ENCODE data around the gene HLA-DPB1. TPM values are rescaled to one million over a fixed set of nuclear protein-coding genes. Genes with fewer than 3 reads are reported as not detected.

Gene HLA-DPB1
- total and polyA plus RNA-seq, 2 experiments from 2014 or later = 12.5 to 17.8 TPM

GRCh38 chr6:33050014-33050810, 25.6 kb upstream of the HLA-DPB1 start:
- no peaks in the 10 kb centered on the region for H3K79me2 ChIP-seq (ENCODE audit: insufficient read depth)
- no peak overlapping the region for H3K4me3 ChIP-seq
- TF ChIP-seq EZH2phosphoT487 (IDR thresholded peaks at IDR 0.05; ENCODE audit: insufficient read depth, low read depth) = no peak
- no peak for TF ChIP-seq EZH2 (IDR thresholded peaks at IDR 0.05; ENCODE audit: insufficient read depth, poor library complexity, severe bottlenecking)
- H2AFZ ChIP-seq = no peak overlapping the region
- no peaks in the 10 kb centered on the region for H3K9me3 ChIP-seq (ENCODE audit: low read depth)
- no peak overlapping the region for H3K27ac ChIP-seq
- no peaks in the 10 kb centered on the region for H3K9me2 ChIP-seq (ENCODE audit: insufficient read depth)
- no peak overlapping the region for H3K9ac ChIP-seq
- no peaks in the 10 kb centered on the region for H4K20me1 ChIP-seq (ENCODE audit: insufficient read depth)
- H3K4me2 ChIP-seq (ENCODE audit: unreplicated experiment) = no peak overlapping the region
- in situ Hi-C loops (cut with MboI) = no loop called here
- H3K27me3 ChIP-seq (replicated peaks; ENCODE audit: insufficient read depth) = peaks cover 29% of the 10 kb centered on the region
- no peaks in the 10 kb centered on the region for H3K36me3 ChIP-seq (ENCODE audit: low read depth)
- WGBS, 2 experiments (ENCODE audit: low coverage in 1 of 2, low lambda C conversion rate in 2 of 2, missing lambda C conversion rate in 2 of 2) = 49 to 50% methylated on average over 5 to 6 of the region's 6 CpGs
- H3K4me1 ChIP-seq (ENCODE audit: insufficient read depth) = no peaks in the 10 kb centered on the region
- no peaks in the 10 kb centered on the region for H3F3A ChIP-seq (ENCODE audit: insufficient read depth)
- no peak for DNase-seq

GRCh38 chr6:33052627-33053026, 23.2 kb upstream of the HLA-DPB1 start:
- no peaks in the 10 kb centered on the region for H3K9me2 ChIP-seq (ENCODE audit: insufficient read depth)
- H3K36me3 ChIP-seq (ENCODE audit: low read depth) = no peaks in the 10 kb centered on the region
- H3K4me1 ChIP-seq (ENCODE audit: insufficient read depth) = no peaks in the 10 kb centered on the region
- H4K20me1 ChIP-seq (ENCODE audit: insufficient read depth) = no peaks in the 10 kb centered on the region
- DNase-seq = no peak
- H3K9me3 ChIP-seq (ENCODE audit: low read depth) = no peaks in the 10 kb centered on the region
- no peak overlapping the region for H3K4me2 ChIP-seq (ENCODE audit: unreplicated experiment)
- in situ Hi-C loops (cut with MboI) = no loop called here
- peaks cover 22% of the 10 kb centered on the region for H3K27me3 ChIP-seq (replicated peaks; ENCODE audit: insufficient read depth)
- TF ChIP-seq EZH2 (IDR thresholded peaks at IDR 0.05; ENCODE audit: insufficient read depth, poor library complexity, severe bottlenecking) = no peak
- TF ChIP-seq EZH2phosphoT487 (IDR thresholded peaks at IDR 0.05; ENCODE audit: insufficient read depth, low read depth) = no peak
- no peaks in the 10 kb centered on the region for H3K79me2 ChIP-seq (ENCODE audit: insufficient read depth)
- no peaks in the 10 kb centered on the region for H3F3A ChIP-seq (ENCODE audit: insufficient read depth)
- no peak overlapping the region for H2AFZ ChIP-seq
- no peak overlapping the region for H3K4me3 ChIP-seq
- H3K27ac ChIP-seq = no peak overlapping the region
- no peak overlapping the region for H3K9ac ChIP-seq

- TF ChIP-seq EZH2 (IDR thresholded peaks at IDR 0.05; ENCODE audit: insufficient read depth, poor library complexity, severe bottlenecking) = no peak
- no peak for TF ChIP-seq EZH2phosphoT487 (IDR thresholded peaks at IDR 0.05; ENCODE audit: insufficient read depth, low read depth)
- H3K4me3 ChIP-seq = no peak overlapping the region
- no peaks in the 10 kb centered on the region for H4K20me1 ChIP-seq (ENCODE audit: insufficient read depth)
- in situ Hi-C loops (cut with MboI) = no loop called here
- H3K9me2 ChIP-seq (ENCODE audit: insufficient read depth) = no peaks in the 10 kb centered on the region
- H3K27me3 ChIP-seq (replicated peaks; ENCODE audit: insufficient read depth) = peaks cover 25% of the 10 kb centered on the region
- H3K4me2 ChIP-seq (ENCODE audit: unreplicated experiment) = no peak overlapping the region
- H3K9me3 ChIP-seq (ENCODE audit: low read depth) = no peaks in the 10 kb centered on the region
- H2AFZ ChIP-seq = no peak overlapping the region
- DNase-seq = no peak
- no peaks in the 10 kb centered on the region for H3F3A ChIP-seq (ENCODE audit: insufficient read depth)
- no peaks in the 10 kb centered on the region for H3K36me3 ChIP-seq (ENCODE audit: low read depth)
- WGBS, 2 experiments (ENCODE audit: low coverage in 1 of 2, low lambda C conversion rate in 2 of 2, missing lambda C conversion rate in 2 of 2) = 38 to 43% methylated on average over 4 of the region's 4 CpGs
- no peak overlapping the region for H3K27ac ChIP-seq
- H3K4me1 ChIP-seq (ENCODE audit: insufficient read depth) = no peaks in the 10 kb centered on the region
- no peak overlapping the region for H3K9ac ChIP-seq
- no peaks in the 10 kb centered on the region for H3K79me2 ChIP-seq (ENCODE audit: insufficient read depth)
These were observed 22.6 kb upstream of the HLA-DPB1 start for GRCh38 chr6:33053230-33053629.

- no peaks in the 10 kb centered on the region for H3K79me2 ChIP-seq (ENCODE audit: insufficient read depth)
- H3K9ac ChIP-seq = no peak overlapping the region
- H3K9me2 ChIP-seq (ENCODE audit: insufficient read depth) = no peaks in the 10 kb centered on the region
- TF ChIP-seq EZH2phosphoT487 (IDR thresholded peaks at IDR 0.05; ENCODE audit: insufficient read depth, low read depth) = no peak
- no peak for TF ChIP-seq EZH2 (IDR thresholded peaks at IDR 0.05; ENCODE audit: insufficient read depth, poor library complexity, severe bottlenecking)
- WGBS, 2 experiments (ENCODE audit: low coverage in 1 of 2, low lambda C conversion rate in 2 of 2, missing lambda C conversion rate in 2 of 2) = 47 to 48% methylated on average over 6 of the region's 6 CpGs
- DNase-seq = no peak
- no peaks in the 10 kb centered on the region for H3K4me1 ChIP-seq (ENCODE audit: insufficient read depth)
- in situ Hi-C loops (cut with MboI) = no loop called here
- H3K4me3 ChIP-seq = no peak overlapping the region
- H2AFZ ChIP-seq = no peak overlapping the region
- H3K9me3 ChIP-seq (ENCODE audit: low read depth) = no peaks in the 10 kb centered on the region
- no peaks in the 10 kb centered on the region for H4K20me1 ChIP-seq (ENCODE audit: insufficient read depth)
- H3F3A ChIP-seq (ENCODE audit: insufficient read depth) = no peaks in the 10 kb centered on the region
- H3K27me3 ChIP-seq (replicated peaks; ENCODE audit: insufficient read depth) = peaks cover 20% of the 10 kb centered on the region
- H3K27ac ChIP-seq = no peak overlapping the region
- H3K36me3 ChIP-seq (ENCODE audit: low read depth) = no peaks in the 10 kb centered on the region
- no peak overlapping the region for H3K4me2 ChIP-seq (ENCODE audit: unreplicated experiment)
These were observed 18.3 kb upstream of the HLA-DPB1 start for GRCh38 chr6:33057222-33058150.

All from GM23248 (cell line).